Stromal cell of bone marrow (primary cell): Measurements from ENCODE around the gene DKC1.
A peak's percentile ranks its signal among the peaks of the same experiment; 100 is the strongest.

Experiments used
- DNase-seq: peaks from one replicate; pipeline ENCODE4 v3.0.0-alpha.2; 2012; ENCODE audit warnings: low read depth

DKC1 gene

GRCh38 chrX:154762537-154763296 lies at the start of gene DKC1:
Gene DKC1 (plus strand): TSS chrX:154762864. CDS start chrX:154762966, 102 bp downstream.
- peak; percentile 85 for DNase-seq

- no peak for DNase-seq
These were observed 47.7 kb upstream of the DKC1 start for GRCh38 chrX:154714925-154715324.

GRCh38 chrX:154715825-154716224 lies 46.8 kb upstream of the DKC1 start:
- no peak for DNase-seq

- no peak for DNase-seq
These were observed 44.8 kb upstream of the DKC1 start for GRCh38 chrX:154717824-154718223.

DNA sequence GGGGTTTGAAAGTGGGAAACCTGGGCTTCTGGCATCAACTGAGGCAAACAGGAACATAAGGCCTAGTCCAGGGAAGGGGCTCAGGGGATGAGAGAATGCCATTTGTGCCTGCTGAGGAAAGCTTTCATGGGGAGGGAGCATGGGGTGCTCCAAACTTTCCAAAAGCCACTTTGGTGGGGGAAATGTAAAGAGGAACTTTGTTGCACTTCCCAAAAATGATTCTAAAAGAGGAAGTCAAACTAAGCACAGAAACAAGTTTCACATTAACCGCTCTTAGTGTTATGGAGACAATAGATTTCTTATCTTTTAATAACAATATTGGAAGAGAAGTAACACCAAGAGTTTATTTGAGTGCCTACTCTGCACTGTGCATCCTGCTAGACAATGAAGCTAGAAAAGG lies 44.0 kb upstream of the DKC1 start:
- DNase-seq: no peak

DNA sequence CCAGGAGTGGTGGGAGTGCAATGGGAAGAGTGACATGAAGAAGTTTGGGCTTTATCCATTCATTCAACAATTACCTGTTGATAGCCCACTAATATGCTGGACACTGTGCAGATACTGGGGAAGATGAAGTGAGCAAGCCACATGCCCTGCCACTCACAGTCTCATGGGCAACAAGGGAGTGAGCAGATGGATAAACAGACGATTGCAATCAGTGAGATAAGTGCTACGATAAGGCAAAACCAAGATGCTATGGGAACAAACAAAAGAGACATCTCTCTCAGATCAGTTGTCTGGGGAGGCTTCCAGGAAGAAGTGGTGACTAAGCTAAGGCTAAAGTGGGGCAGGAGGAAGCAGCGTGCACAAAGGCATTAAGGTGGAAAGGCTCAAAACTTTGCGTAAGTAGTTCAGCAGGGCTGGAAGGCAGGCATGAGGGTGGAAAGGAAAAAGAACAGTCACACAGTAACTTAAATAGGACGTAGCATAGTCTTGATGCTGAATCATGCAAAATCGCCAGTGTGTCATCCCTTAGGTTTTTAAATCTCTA lies 43.5 kb upstream of the DKC1 start:
- DNase-seq: no peak

- DNase-seq: no peak
These were observed 42.6 kb upstream of the DKC1 start for GRCh38 chrX:154720067-154720466.

GRCh38 chrX:154721155-154721554 lies 41.5 kb upstream of the DKC1 start:
- no peak for DNase-seq

DNA sequence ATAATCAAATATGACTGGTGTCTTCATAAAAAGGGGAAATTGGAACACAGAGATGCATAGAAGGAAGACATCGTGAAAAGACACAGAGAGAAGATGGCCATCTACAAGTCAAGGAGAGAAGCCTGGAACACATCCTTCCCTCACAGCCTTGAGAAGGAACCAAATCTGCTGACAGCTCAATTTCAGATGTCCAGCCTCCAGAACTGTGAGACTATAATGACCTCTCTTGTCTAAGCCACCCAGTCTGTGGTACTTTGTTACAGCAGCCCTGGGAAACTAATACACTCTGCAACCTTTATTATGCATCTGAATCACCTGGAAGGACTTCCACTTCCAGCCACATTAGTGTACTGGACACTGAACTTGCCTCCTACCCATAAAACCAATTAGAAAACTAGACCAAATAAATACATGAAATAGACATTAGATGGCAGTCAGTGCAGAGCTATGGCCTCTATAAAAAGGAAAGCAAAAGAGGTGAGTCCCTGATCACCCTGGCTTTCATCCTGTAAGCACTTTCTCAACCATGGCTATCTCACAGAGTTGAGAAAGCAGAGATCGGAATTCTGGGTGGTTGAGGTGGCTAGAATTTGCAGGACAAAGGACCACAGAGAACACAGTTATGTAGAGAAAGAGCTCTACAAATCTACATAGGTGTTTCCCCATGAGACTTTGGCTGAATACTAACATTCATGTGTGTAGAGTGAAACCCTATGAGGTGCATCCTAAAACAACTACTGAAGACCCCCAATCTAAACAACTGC lies 37.5 kb upstream of the DKC1 start:
- no peak for DNase-seq

DNA sequence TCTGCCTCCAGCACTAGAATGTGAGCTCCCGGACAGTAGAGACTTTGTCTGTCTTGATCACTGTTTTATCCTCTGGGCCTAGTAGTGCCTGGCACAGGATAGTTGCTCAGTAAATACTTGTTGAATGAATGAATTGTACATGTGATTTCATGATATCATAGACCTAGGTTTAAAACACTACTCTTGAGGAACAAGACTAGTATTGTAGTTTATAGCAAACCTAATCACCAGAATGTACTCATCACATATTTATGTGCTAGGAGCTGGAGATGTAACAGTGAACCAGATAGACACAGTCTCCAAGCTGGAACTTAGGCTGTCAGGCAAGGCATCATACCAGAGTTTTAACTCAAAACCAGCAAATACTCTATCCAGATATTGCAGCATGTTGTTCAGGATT lies 35.2 kb upstream of the DKC1 start:
- DNase-seq: no peak

DNA sequence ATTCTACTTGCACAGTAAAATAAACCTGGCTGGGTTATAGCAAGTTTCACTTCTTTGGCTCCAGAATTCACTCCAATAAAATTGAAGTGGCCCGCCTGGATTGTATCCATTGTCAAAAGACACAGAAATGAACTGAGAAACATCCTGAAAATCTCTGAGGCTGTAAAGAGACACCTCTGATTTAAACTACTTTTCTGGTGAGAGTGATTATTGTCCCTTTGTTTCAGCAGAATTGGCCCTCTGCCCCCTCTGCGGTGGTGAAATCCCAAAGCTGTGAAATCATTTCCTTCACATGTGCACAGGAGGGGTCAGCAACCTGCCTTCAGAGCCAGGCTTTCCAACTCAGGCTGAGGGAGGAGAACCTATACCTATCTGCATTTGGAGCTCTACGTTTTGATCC lies 34.8 kb upstream of the DKC1 start:
- no peak for DNase-seq

- DNase-seq: no peak
These were observed 34.1 kb upstream of the DKC1 start for GRCh38 chrX:154728431-154729190.

GRCh38 chrX:154729439-154729838 lies 33.2 kb upstream of the DKC1 start:
- no peak for DNase-seq

DNA sequence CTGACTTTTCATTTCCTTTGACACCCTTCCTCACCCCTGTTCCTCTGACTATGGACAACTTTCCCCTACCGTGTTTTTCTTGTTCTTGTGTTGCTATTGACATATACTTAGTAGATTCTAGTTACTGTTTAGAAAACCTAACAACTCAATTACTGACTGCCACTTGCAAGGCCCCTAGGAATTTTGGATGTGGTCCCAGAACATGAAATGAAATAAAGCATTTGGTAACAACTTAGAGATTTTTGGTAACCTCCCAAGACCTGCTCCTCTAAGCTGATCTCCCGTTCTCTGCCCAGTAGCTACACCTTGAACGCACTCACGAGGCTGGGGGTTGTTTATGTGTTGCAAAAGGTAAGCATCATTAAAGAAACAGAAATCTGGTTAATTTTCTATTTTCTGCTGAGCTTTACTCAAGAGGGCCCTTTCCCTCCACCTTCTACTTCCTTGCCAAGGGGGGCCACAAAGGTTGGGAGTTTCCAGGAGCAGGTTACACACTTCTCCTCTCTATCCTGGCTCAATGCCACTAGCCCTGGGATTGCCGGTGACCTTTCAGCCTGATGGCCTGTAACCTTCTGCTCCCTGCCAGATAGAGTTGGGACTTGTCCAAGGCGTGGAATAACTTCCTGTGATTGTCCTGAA lies 32.3 kb upstream of the DKC1 start:
- DNase-seq: no peak

- no peak for DNase-seq
These were observed 31.5 kb upstream of the DKC1 start for GRCh38 chrX:154731184-154731583.

DNA sequence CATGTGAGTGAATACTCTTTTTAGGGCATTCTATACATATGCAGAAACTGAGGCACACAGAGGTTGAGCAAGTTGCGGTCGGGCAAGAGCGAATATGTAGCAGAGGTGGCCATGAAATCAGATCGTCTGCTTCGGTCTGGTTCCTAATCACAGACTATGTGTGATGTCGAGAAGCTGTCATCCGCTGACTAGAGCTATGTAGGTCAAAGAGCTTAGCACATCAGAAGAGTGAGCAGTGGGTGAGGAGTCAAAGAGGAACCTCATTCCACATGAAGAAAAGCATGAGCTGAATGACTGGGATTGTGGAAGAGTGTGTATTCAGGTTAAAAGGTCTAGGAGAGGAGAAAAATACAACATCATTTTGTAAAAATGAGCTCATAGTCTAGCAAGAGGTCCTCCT lies 30.8 kb upstream of the DKC1 start:
- no peak for DNase-seq

DNA sequence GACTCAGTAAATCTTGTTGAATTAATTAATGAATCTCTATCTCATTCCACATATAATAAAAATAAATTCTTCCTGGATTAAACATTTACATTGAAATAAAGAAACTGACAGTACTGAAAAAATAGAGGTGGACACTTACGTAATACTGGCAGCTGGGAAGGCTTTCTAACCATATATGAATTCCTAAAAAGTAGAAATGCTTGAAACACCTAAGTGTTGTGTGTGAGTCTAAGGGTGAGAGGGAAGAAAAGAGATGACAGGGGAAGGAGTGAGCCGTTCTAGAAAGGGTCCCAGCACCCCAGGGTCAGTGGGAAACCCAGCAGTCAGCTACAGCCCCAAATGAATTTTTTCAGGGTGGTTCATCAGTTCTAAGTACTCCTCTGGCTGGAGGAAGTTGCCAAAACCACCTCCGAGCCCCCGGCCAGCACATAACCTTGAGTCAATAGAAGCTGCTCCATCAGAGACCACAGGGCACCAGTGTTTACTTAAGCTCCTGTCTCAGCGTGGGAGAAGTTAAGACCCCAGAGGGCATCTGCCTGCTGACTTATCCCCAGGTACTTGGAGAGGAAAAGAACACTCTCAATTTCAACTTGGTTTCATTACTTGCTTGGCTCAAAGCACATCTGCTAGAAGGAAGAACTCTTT lies 30.1 kb upstream of the DKC1 start:
- no peak for DNase-seq

DNA sequence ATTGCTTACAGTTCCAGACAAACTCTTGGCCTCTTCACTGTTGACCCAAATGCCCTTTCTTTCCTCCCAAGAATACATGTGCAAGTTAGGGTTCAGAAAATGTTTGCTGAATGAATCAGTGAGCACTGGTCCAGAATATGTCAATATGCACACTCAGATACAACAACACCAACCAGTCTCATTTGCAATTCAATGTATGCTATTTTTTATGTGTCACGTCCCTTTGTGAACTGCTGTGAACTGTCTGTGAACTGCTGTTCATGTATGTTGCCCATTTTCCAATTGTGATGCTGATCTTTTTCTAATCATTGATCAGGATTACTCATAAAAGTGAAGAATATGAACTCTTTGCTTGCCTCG lies 29.6 kb upstream of the DKC1 start:
- no peak for DNase-seq

GRCh38 chrX:154734061-154734781 lies 28.4 kb upstream of the DKC1 start:
- no peak for DNase-seq

DNA sequence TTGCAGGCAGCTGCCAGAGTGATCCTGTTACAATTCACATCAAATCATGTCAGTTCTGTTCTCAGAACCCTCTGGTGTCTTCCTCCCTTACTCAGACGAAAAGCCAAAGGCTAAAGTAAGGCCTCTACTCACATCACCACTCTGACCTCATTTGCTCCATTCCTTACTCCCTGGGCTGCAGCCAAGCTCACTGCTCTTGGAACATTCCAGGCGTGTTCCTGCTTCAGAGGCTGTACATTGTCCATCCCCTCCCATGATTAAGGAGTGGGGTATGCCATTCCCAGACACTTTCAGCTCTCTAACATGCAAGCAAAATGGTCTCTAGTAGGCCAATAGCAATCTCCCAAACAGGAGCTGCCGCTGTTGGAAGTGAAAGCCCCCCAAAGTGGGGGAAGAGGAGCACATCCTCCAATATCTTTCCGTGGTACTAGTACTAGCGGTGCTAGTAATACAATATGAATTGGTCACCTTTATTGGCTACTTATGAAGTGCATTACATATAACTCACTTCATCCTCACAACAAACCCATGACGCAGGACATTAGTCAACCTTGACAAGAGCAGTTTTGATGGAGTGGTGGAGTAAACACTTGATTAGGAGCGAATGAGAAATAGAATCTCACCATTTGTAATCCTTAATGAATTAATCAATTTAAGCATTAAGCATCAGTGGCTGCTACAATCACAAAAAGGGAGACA lies 26.8 kb upstream of the DKC1 start:
- DNase-seq: no peak
